Colonic mucosa (tissue), 4 donors: ENCODE data around the gene GPR156. TPM values are rescaled to one million over a fixed set of nuclear protein-coding genes. Genes with fewer than 3 reads are reported as not detected.

ENCODE experiments used
- DNase-seq: peaks from one replicate; pipeline ENCODE4 v3.0.0-alpha.2; 2020
- H3K27ac ChIP-seq: fragments of 200-600 bp; one replicate; pipeline ENCODE4 v1.8.0; 2021
- H3K27me3 ChIP-seq: fragments of 200-600 bp; one replicate; pipeline ENCODE4 v1.8.0; 2021
- H3K36me3 ChIP-seq: fragments of 200-600 bp; one replicate; pipeline ENCODE4 v1.8.0; 2021
- H3K4me1 ChIP-seq: fragments of 200-600 bp; one replicate; pipeline ENCODE4 v1.8.0; 2021; ENCODE audit warnings: mild to moderate bottlenecking
- H3K4me3 ChIP-seq: fragments of 200-600 bp; one replicate; pipeline ENCODE4 v1.8.0; 2021
- H3K9ac ChIP-seq, 2 donors: one replicate each; pipeline ENCODE4 v1.7.0; 2013; ENCODE audit warnings: control low read depth in 2 of 2, low read depth in 2 of 2, low read length in 2 of 2
- H3K9me3 ChIP-seq: fragments of 200-600 bp; one replicate; pipeline ENCODE4 v1.8.0; 2021
- intact Hi-C: fragments of 100-400 bp; cut with DNase I; formaldehyde crosslinking; loops from one replicate; pipeline ENCODE4 v1.14.1; 2022
- total RNA-seq, 2 donors: library from RNA; stranded (reverse); fragmentation: NEBNext Ultra II Directional in 1 of 2; extraction: Animal tissue kit (Norgen Biotek cat#: 25700) in 1 of 2; gene quantifications; one replicate each; pipeline ENCODE4 v1.2.1, GENCODE V29; 2021
- TF ChIP-seq, protein P1 (sequence below): fragments of 200-600 bp; IDR thresholded peaks from one replicate; pipeline ENCODE4 v1.8.0; 2022; ENCODE audit warnings: antibody characterized with exemption, mild to moderate bottlenecking
- donor health status: healthy.
- donor health status: DM: no; HTN: no; CAD: no.
- donor health status: DM: no; HTN: no; CAD: no.

GPR156 gene
- total RNA-seq, 2 donors from 2014 or later, result 0.07 TPM; not detected in 1

GRCh38 chr3:120311863-120312794 is 27.1 kb upstream of the GPR156 start:
- Histone ChIP-seq H3K27ac (no peak overlapping the region), H3K9me3 (no peaks in the 10 kb centered on the region), H3K27me3 (no peaks in the 10 kb centered on the region), H3K4me3 (no peak overlapping the region), H3K4me1 (no peaks in the 10 kb centered on the region), H3K36me3 (no peaks in the 10 kb centered on the region), H3K9ac (no peak overlapping the region)
- intact Hi-C loops, result no loop called here
- TF ChIP-seq, protein P1, sequence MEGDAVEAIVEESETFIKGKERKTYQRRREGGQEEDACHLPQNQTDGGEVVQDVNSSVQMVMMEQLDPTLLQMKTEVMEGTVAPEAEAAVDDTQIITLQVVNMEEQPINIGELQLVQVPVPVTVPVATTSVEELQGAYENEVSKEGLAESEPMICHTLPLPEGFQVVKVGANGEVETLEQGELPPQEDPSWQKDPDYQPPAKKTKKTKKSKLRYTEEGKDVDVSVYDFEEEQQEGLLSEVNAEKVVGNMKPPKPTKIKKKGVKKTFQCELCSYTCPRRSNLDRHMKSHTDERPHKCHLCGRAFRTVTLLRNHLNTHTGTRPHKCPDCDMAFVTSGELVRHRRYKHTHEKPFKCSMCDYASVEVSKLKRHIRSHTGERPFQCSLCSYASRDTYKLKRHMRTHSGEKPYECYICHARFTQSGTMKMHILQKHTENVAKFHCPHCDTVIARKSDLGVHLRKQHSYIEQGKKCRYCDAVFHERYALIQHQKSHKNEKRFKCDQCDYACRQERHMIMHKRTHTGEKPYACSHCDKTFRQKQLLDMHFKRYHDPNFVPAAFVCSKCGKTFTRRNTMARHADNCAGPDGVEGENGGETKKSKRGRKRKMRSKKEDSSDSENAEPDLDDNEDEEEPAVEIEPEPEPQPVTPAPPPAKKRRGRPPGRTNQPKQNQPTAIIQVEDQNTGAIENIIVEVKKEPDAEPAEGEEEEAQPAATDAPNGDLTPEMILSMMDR, result no peak
- DNase-seq, result no peak

- TF ChIP-seq, protein P1, result no peak
- Histone ChIP-seq H3K36me3 (no peaks in the 10 kb centered on the region), H3K27me3 (no peaks in the 10 kb centered on the region), H3K9me3 (no peaks in the 10 kb centered on the region), H3K4me1 (no peaks in the 10 kb centered on the region), H3K4me3 (no peak overlapping the region), H3K9ac (no peak overlapping the region), H3K27ac (no peak overlapping the region)
- intact Hi-C loops, result no loop called here
- DNase-seq, result no peak
Measured at GRCh38 chr3:120306519-120307455, 21.8 kb upstream of the GPR156 start.

- intact Hi-C loops, result no loop called here
- TF ChIP-seq, protein P1, result no peak
- H3K9ac ChIP-seq, result no peak overlapping the region
Measured at GRCh38 chr3:120304616-120305015, 19.6 kb upstream of the GPR156 start.

GRCh38 chr3:120302361-120302760 is 17.3 kb upstream of the GPR156 start:
- DNase-seq, result no peak
- H3K27me3 ChIP-seq, result no peaks in the 10 kb centered on the region
- no peak overlapping the region for H3K9ac ChIP-seq
- H3K9me3 ChIP-seq, result no peaks in the 10 kb centered on the region
- no peaks in the 10 kb centered on the region for H3K36me3 ChIP-seq
- intact Hi-C loops, result no loop called here
- H3K27ac ChIP-seq, result no peak overlapping the region
- no peaks in the 10 kb centered on the region for H3K4me1 ChIP-seq
- TF ChIP-seq, protein P1, result no peak
- no peak overlapping the region for H3K4me3 ChIP-seq

More at GRCh38 chr3:120304616-120305015, 19.6 kb upstream of the GPR156 start:
- H3K36me3 ChIP-seq, result no peaks in the 10 kb centered on the region
- H3K4me1 ChIP-seq, result no peaks in the 10 kb centered on the region
- no peak for DNase-seq
- H3K27ac ChIP-seq, result no peak overlapping the region
- H3K9me3 ChIP-seq, result no peaks in the 10 kb centered on the region
- no peaks in the 10 kb centered on the region for H3K27me3 ChIP-seq
- no peak overlapping the region for H3K4me3 ChIP-seq

GRCh38 chr3:120300971-120301370 is 15.9 kb upstream of the GPR156 start:
- Histone ChIP-seq H3K9ac (no peak overlapping the region), H3K9me3 (no peaks in the 10 kb centered on the region), H3K27me3 (no peaks in the 10 kb centered on the region), H3K27ac (no peak overlapping the region), H3K36me3 (no peaks in the 10 kb centered on the region), H3K4me3 (no peak overlapping the region), H3K4me1 (no peaks in the 10 kb centered on the region)
- TF ChIP-seq, protein P1, result no peak
- intact Hi-C loops, result no loop called here
- no peak for DNase-seq
